Measurements from ENCODE around the gene PRSS8. TPM values are rescaled to one million over a fixed set of nuclear protein-coding genes. Genes with fewer than 3 reads are reported as not detected.
A peak's percentile ranks its signal among the peaks of the same experiment; 100 is the strongest.

Gene PRSS8
- total RNA-seq, 4 donors from 2014 or later: 39.2 to 121 (median 49.2) TPM

DNA sequence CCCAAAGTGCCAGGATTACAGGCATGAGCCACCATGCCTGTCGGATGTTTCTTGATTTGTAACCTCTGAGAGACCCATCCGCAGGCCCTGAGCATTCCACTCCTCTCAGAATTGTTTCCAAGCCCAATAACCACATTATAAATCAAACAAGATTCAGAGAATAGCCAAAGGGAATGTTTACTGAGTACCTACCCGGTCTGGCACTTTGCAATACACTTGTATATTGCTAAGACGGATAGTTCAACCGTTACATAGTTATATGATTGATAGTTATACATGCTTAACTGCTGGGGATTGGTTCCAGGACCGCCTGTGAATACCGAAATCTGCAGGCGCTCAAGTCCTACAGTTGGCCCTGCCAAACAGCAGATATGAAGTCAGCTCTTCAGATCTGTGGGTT is 21.1 kb downstream of the PRSS8 start:
- WGBS, 2 donors: 34 to 46% methylated on average over 8 of the region's 8 CpGs
- intact Hi-C loops (cut with DNase I): no loop called here
- TF ChIP-seq, protein P1, sequence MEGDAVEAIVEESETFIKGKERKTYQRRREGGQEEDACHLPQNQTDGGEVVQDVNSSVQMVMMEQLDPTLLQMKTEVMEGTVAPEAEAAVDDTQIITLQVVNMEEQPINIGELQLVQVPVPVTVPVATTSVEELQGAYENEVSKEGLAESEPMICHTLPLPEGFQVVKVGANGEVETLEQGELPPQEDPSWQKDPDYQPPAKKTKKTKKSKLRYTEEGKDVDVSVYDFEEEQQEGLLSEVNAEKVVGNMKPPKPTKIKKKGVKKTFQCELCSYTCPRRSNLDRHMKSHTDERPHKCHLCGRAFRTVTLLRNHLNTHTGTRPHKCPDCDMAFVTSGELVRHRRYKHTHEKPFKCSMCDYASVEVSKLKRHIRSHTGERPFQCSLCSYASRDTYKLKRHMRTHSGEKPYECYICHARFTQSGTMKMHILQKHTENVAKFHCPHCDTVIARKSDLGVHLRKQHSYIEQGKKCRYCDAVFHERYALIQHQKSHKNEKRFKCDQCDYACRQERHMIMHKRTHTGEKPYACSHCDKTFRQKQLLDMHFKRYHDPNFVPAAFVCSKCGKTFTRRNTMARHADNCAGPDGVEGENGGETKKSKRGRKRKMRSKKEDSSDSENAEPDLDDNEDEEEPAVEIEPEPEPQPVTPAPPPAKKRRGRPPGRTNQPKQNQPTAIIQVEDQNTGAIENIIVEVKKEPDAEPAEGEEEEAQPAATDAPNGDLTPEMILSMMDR (IDR thresholded peaks at IDR 0.05): no peak
- no peak for TF ChIP-seq POLR2A (IDR thresholded peaks at IDR 0.05)
- Histone ChIP-seq H3K4me3 (no peak overlapping the region), H3K9me3 (no peaks in the 10 kb centered on the region), H3K27me3 (no peaks in the 10 kb centered on the region), H3K36me3 (peaks cover 17 to 35% (median 22%) of the 10 kb centered on the region in 3 donors), H3K4me1 (peaks cover 26 to 89% (median 33%) of the 10 kb centered on the region in 3 donors), H3K27ac (peak overlapping the region; percentile 20 to 86 (median 76))
- no peak for DNase-seq

DNA sequence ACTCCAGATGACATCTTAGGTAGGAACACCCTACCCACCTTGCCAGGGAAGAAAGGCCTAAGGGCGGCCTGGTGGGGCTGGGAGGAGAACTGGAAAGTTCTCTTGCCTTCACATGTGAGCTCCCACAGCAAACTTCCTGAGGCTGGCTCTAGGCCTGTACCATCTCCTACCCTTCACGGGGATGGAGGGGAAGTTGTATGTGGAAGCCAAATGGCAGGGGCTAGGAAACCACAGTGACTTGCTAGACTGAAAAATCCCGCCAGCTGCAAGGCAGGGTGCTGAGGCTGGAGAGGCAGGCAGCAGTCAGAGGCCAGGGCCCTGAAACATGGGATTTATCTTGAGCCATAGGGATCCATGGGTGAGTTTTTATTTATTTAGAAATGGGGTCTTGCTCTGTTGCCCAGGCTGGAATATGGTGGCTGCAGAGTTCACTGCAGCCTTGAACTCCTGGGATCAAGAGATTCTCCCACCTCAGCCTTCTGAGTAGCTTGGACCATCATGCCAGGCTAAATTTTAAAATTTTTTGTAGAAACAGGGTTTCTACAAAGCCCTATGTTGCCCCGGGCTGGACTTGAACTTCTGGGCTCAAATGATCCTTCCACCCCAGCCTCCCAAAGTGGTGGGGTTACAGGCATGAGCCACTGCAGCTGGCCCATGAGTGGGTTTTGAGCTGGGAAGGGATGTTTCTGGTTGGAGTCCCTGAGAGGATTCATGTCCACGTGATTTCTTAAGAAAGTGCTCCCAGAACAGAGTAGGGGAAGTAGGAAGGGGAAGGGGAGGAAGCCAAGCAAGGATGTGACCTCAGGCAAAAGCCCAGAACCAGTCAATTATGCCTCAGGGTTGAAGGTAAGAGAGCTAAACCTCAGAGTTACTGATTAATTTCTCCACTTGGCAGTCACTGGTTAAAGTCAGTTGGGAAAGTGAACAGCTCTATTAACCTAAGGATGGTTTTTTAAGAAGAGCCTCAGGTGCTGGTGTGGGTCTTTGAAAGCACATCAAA is 22.1 kb downstream of the PRSS8 start:
- Histone ChIP-seq H3K4me3 (no peak overlapping the region), H3K36me3 (peaks cover 17 to 36% (median 22%) of the 10 kb centered on the region in 3 donors), H3K27me3 (no peaks in the 10 kb centered on the region), H3K9me3 (no peaks in the 10 kb centered on the region), H3K4me1 (peaks cover 28 to 89% (median 32%) of the 10 kb centered on the region in 3 donors), H3K27ac (peak overlapping the region; percentile 20 to 86 (median 76))
- DNase-seq: no peak
- intact Hi-C loops (cut with DNase I): no loop called here
- no peak for TF ChIP-seq POLR2A (IDR thresholded peaks at IDR 0.05)
- TF ChIP-seq, protein P1 (IDR thresholded peaks at IDR 0.05): no peak
- WGBS, 2 donors: 46 to 57% methylated on average over 3 to 4 of the region's 5 CpGs

DNA sequence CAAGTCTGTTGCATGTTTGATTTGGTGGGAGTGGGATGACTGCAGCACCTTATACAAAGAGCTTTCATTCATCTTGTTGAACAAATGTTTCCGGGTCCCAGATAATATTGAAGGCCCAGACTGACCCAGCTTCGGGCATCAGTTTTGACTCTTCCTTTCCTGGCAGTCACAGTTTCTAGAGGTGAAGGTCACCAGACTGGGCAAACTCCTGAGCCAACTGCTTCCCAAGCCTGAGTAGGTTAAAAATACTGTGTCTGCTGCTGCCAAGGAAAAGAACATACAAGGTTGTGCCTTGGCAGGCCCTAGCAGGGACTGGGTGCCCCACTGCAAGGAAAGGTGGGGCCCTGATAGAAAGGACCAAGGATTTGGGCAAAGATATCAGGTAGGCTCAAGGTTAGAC is 22.8 kb downstream of the PRSS8 start:
- no peaks in the 10 kb centered on the region for H3K27me3 ChIP-seq
- 17 to 49% methylated on average over 2 of the region's 2 CpGs for whole genome bisulfite sequencing, 2 donors
- intact Hi-C loops (cut with DNase I): no loop called here
- peaks cover 24 to 91% (median 32%) of the 10 kb centered on the region in 3 donors for H3K4me1 ChIP-seq
- H3K36me3 ChIP-seq: peaks cover 17 to 36% (median 22%) of the 10 kb centered on the region in 3 donors
- no peaks in the 10 kb centered on the region for H3K9me3 ChIP-seq
- peak overlapping the region; percentile 20 to 86 (median 76) for H3K27ac ChIP-seq
- no peak for TF ChIP-seq POLR2A (IDR thresholded peaks at IDR 0.05)
- TF ChIP-seq, protein P1 (IDR thresholded peaks at IDR 0.05): no peak
- H3K4me3 ChIP-seq: no peak overlapping the region
- DNase-seq: no peak

DNA sequence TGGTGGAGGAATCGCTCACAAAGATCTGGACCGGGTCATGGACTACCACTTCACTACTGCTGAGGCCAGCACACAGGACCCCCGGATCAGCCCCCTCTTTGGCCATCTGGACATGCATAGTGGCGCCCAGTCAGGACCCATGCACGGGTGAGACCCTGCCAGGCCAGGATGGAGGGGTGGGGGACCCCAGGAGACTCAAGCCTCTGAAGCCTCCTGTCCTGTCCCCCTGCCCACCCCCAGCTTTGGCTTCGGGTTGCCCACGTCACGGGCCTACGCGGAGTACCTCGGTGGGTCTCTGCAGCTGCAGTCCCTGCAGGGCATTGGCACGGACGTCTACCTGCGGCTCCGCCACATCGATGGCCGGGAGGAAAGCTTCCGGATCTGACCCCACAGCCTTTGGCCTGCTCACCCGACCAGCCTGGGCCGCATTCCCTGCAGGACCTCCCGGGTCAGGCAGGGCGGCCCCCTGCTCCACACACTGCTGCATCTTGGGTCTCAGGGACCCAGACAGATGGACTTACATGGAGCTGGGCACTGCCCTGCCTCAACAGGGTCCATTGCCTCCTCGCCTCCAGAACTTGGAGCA is 23.6 kb downstream of the PRSS8 start:
- no peak for DNase-seq
- TF ChIP-seq, protein P1 (IDR thresholded peaks at IDR 0.05): no peak
- no peak for TF ChIP-seq POLR2A (IDR thresholded peaks at IDR 0.05)
- intact Hi-C loops (cut with DNase I): no loop called here
- no peaks in the 10 kb centered on the region for H3K27me3 ChIP-seq
- H3K4me3 ChIP-seq: no peak overlapping the region
- H3K9me3 ChIP-seq: no peaks in the 10 kb centered on the region
- H3K27ac ChIP-seq: peak overlapping the region in 3 of 4 donors; percentile 67 to 86 (median 85)
- peaks cover 24 to 91% (median 32%) of the 10 kb centered on the region in 3 donors for H3K4me1 ChIP-seq
- 67 to 90% methylated on average over 1 to 2 of the region's 23 CpGs for WGBS, 2 donors
- H3K36me3 ChIP-seq: peaks cover 17 to 36% (median 22%) of the 10 kb centered on the region in 3 donors

Data from esophagus squamous epithelium (tissue), 5 donors.